Upper lobe of left lung (tissue), 6 donors: ENCODE data around the gene FAM149B1. TPM values are rescaled to one million over a fixed set of nuclear protein-coding genes. Genes with fewer than 3 reads are reported as not detected.
A peak's percentile ranks its signal among the peaks of the same experiment; 100 is the strongest.

ENCODE experiments used
- ATAC-seq, 2 donors: fragments of 200-7000 bp; cut with Tn5 transposase; one replicate each; pipeline ENCODE4 v1.9.1; 2022; ENCODE audit warnings: mild to moderate bottlenecking in 2 of 2, moderate library complexity in 2 of 2; ENCODE audit not compliant: low FRiP score in 2 of 2
- DNase-seq, 2 donors: peaks; one replicate each; pipeline ENCODE4 v3.0.0-alpha.2; 2019 to 2020
- H3K27ac ChIP-seq, 4 donors: fragments of 200-600 bp; sonication (generic); one replicate each; pipeline ENCODE4 v1.5.1; 2016 to 2019
- H3K27me3 ChIP-seq, 4 donors: fragments of 200-600 bp; sonication (generic); one replicate each; pipeline ENCODE4 v1.5.1; 2017 to 2019
- H3K36me3 ChIP-seq, 4 donors: fragments of 200-600 bp; sonication (generic); one replicate each; pipeline ENCODE4 v1.5.1; 2016 to 2019
- H3K4me1 ChIP-seq, 4 donors: fragments of 200-600 bp; sonication (generic); one replicate each; pipeline ENCODE4 v1.5.1; 2018 to 2019
- H3K4me3 ChIP-seq, 4 donors: fragments of 200-600 bp; sonication (generic); one replicate each; pipeline ENCODE4 v1.5.1; 2017 to 2019; ENCODE audit warnings: mild to moderate bottlenecking in 2 of 4, moderate library complexity in 1 of 4
- H3K9me3 ChIP-seq, 4 donors: fragments of 200-600 bp; sonication (generic); one replicate each; pipeline ENCODE4 v1.5.1; 2018 to 2019
- EP300 ChIP-seq, 4 donors: sonication (generic); formaldehyde crosslinking; IDR thresholded peaks; one replicate each; pipeline ENCODE4 v1.5.1; 2017; ENCODE audit warnings: antibody characterized with exemption in 4 of 4, control low read depth in 2 of 4
- POLR2A ChIP-seq, 4 donors: fragments of 450-650 bp; IDR thresholded peaks; one replicate each; pipeline ENCODE4 v1.5.1; 2016 to 2017; ENCODE audit warnings: antibody characterized with exemption in 4 of 4, mild to moderate bottlenecking in 2 of 4
- POLR2AphosphoS5 ChIP-seq, 2 donors: sonication (generic); formaldehyde crosslinking; IDR thresholded peaks; one replicate each; pipeline ENCODE4 v1.5.1; 2017; ENCODE audit warnings: antibody characterized with exemption in 2 of 2
- WGBS, 2 donors: methylation state at CpG; one replicate each; pipeline ENCODE4 v1.1.5; 2017 to 2018; 5-methylcytosine and 5-hydroxymethylcytosine counted together
- total RNA-seq, 6 donors: library from RNA; depleted of rRNA in 4 of 6; stranded (reverse); fragments of >200 nt in 4 of 6; gene quantifications; one replicate each; pipeline versions ENCODE4 v1.1.0 to v1.2.1, GENCODE V29; 2016 to 2021
- TF ChIP-seq, protein P1 (sequence below), 6 experiments: fragments of 450-650 bp in 4 of 6; fragments of 200-600 bp in 2 of 6; sonication (generic) in 2 of 6; IDR thresholded peaks; one replicate each; pipeline ENCODE4 v1.5.1; 2016 to 2019; ENCODE audit warnings: antibody characterized with exemption in 6 of 6
- donor health status: DM: no; HTN: no; CAD: no; lungs with moderate emphysema.
- donor health status: DM: no; HTN: yes; CAD: no; lungs with severe emphysema.

The FAM149B1 gene
- total RNA-seq, 6 donors from 2014 or later = 11.4 to 38.8 (median 18.7) TPM

DNA sequence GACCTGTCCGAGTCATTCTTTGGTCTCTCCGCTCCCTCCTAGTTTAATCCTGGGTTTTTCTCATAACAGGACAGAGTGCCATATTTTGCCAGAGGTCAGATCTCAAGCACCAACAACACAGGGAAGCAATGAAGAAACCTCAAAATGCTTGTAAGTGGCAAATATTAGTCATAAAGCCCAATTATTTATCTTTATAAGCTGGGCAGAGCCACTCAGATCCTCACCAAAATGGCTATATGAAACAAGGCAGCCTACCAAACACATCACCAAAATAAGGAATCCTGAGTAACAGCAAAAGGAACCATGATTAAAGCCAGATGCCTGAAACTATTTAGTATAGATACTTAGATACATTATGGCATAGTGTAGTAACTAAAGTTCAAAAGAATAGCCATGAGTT, 4.8 kb upstream of the FAM149B1 start:
- Histone ChIP-seq H3K27me3 (no peaks in the 10 kb centered on the region), H3K4me1 (peaks cover 22 to 40% (median 26%) of the 10 kb centered on the region in 4 donors), H3K27ac (no peak overlapping the region), H3K36me3 (peaks cover 0 to 44% (median 17%) of the 10 kb centered on the region in 4 donors), H3K9me3 (no peaks in the 10 kb centered on the region), H3K4me3 (no peak overlapping the region)
- WGBS, 2 donors = 92 to 98% methylated on average over 2 of the region's 2 CpGs
- TF ChIP-seq, protein P1, sequence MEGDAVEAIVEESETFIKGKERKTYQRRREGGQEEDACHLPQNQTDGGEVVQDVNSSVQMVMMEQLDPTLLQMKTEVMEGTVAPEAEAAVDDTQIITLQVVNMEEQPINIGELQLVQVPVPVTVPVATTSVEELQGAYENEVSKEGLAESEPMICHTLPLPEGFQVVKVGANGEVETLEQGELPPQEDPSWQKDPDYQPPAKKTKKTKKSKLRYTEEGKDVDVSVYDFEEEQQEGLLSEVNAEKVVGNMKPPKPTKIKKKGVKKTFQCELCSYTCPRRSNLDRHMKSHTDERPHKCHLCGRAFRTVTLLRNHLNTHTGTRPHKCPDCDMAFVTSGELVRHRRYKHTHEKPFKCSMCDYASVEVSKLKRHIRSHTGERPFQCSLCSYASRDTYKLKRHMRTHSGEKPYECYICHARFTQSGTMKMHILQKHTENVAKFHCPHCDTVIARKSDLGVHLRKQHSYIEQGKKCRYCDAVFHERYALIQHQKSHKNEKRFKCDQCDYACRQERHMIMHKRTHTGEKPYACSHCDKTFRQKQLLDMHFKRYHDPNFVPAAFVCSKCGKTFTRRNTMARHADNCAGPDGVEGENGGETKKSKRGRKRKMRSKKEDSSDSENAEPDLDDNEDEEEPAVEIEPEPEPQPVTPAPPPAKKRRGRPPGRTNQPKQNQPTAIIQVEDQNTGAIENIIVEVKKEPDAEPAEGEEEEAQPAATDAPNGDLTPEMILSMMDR (IDR thresholded peaks at IDR 0.05) = no peak
- ATAC-seq (no peak), DNase-seq (no peak)

DNA sequence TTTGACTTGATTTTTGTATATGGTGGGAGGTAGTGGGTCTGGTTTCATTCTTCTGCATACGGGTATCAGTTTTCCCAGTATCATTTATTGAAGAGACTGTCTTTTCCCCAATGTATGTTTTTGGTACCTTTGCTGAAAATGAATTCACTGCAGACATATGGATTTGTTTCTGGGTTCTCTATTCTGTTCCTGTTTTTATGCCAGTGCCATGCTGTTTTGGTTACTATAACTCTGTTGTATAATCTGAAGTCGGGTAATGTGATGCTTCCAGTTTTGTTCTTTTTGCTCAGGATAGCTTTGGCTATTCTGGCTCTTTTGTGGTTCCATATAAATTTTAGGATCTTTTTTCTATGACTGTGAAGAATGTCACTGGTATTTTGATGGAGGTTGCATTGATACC, 947 bp upstream of the FAM149B1 start:
- Histone ChIP-seq H3K36me3 (peaks cover 0 to 25% (median 12%) of the 10 kb centered on the region in 4 donors), H3K4me3 (peak overlapping the region in 3 of 4 donors; percentile 71 to 81 (median 77)), H3K27me3 (no peaks in the 10 kb centered on the region), H3K4me1 (peaks cover 28 to 41% (median 32%) of the 10 kb centered on the region in 4 donors), H3K9me3 (no peaks in the 10 kb centered on the region), H3K27ac (peak overlapping the region; percentile 88 to 97 (median 94))
- TF ChIP-seq, protein P1 (IDR thresholded peaks at IDR 0.05) = no peak
- DNase-seq (no peak), ATAC-seq (no peak)
- 85 to 87% methylated on average over 2 of the region's 2 CpGs for WGBS, 2 donors

DNA sequence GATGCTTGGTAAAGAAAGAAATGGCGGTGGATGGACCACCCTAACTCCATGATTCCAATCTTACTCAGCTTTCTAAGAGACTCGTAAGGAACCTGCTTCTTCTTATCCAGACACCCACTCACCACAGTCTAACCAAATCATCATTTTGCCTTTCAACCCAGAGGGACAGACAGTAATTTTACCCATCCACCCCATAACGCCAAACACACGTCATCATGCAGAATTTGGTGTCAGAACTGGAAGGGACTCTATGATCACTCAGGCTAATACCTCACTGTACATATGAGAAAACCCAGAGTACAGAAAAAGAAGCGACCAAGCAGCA, 499 bp upstream of the FAM149B1 start:
- ATAC-seq (no peak), DNase-seq (no peak)
- Histone ChIP-seq H3K36me3 (peaks cover 0 to 20% (median 9%) of the 10 kb centered on the region in 4 donors), H3K27ac (peak overlapping the region; percentile 88 to 97 (median 94)), H3K27me3 (no peaks in the 10 kb centered on the region), H3K9me3 (no peaks in the 10 kb centered on the region), H3K4me1 (peaks cover 24 to 41% (median 32%) of the 10 kb centered on the region in 4 donors), H3K4me3 (peak overlapping the region; percentile 71 to 81 (median 77))
- no peak for TF ChIP-seq EP300 (IDR thresholded peaks at IDR 0.05)
- TF ChIP-seq, protein P1 (IDR thresholded peaks at IDR 0.05) = no peak
- TF ChIP-seq POLR2AphosphoS5 (IDR thresholded peaks at IDR 0.05) = no peak
- TF ChIP-seq POLR2A (IDR thresholded peaks at IDR 0.05) = no peak
- WGBS, 2 donors = 3 to 8% methylated on average over 5 of the region's 5 CpGs

- H3K4me3 ChIP-seq = peak overlapping the region; percentile 71 to 81 (median 74)
- peaks cover 20 to 31% (median 26%) of the 10 kb centered on the region in 4 donors for H3K4me1 ChIP-seq
- H3K36me3 ChIP-seq = peaks cover 0 to 10% (median 1%) of the 10 kb centered on the region in 4 donors
- ATAC-seq (peak in 1 of 2 donors; percentile 64), DNase-seq (no peak)
- H3K27me3 ChIP-seq = no peaks in the 10 kb centered on the region
- TF ChIP-seq POLR2A (IDR thresholded peaks at IDR 0.05) (no peak), EP300 (IDR thresholded peaks at IDR 0.05) (no peak), POLR2AphosphoS5 (IDR thresholded peaks at IDR 0.05) (no peak)
- TF ChIP-seq, protein P1 (IDR thresholded peaks at IDR 0.05) = no peak
- H3K27ac ChIP-seq = peak overlapping the region; percentile 88 to 97 (median 94)
- 0% methylated on average over 6 of the region's 6 CpGs for WGBS, 2 donors
- H3K9me3 ChIP-seq = no peaks in the 10 kb centered on the region
Measured at GRCh38 chr10:73168465-73168803, 515 bp downstream of the FAM149B1 start.

DNA sequence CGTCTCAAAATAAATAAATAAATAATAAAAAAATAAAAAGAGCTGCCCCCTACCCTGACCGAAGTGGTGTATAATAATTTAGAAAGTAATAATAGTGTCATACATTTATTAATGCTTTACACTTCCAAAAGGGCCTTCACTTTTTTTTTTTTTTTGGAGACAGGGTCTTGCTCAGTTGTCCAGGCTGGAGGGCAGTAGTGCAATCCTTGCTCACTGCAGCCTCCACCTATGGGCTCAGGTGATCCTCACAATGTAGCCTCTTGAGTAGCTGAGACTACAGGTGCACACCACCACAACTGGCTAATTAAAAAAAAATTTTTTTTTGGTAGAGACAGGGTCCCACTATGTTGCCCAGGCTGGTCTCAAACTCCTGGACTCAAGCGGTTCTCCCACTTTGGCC, 1.4 kb downstream of the FAM149B1 start:
- no peaks in the 10 kb centered on the region for H3K27me3 ChIP-seq
- H3K4me1 ChIP-seq = peaks cover 20 to 25% (median 23%) of the 10 kb centered on the region in 4 donors
- DNase-seq (no peak), ATAC-seq (no peak)
- no peak overlapping the region for H3K4me3 ChIP-seq
- H3K36me3 ChIP-seq = peaks cover 0 to 3% (median 0%) of the 10 kb centered on the region in 4 donors
- TF ChIP-seq, protein P1 (IDR thresholded peaks at IDR 0.05) = no peak
- TF ChIP-seq POLR2A (IDR thresholded peaks at IDR 0.05) = no peak
- no peak for TF ChIP-seq EP300 (IDR thresholded peaks at IDR 0.05)
- no peak for TF ChIP-seq POLR2AphosphoS5 (IDR thresholded peaks at IDR 0.05)
- WGBS, 2 donors = 89 to 98% methylated on average over 3 of the region's 3 CpGs
- no peak overlapping the region for H3K27ac ChIP-seq
- no peaks in the 10 kb centered on the region for H3K9me3 ChIP-seq
